Kidney (tissue), 14 donors: ENCODE results near the gene DCN. TPM values are rescaled to one million over a fixed set of nuclear protein-coding genes. Genes with fewer than 3 reads are reported as not detected.

Source experiments
- DNase-seq, 5 donors: peaks; one replicate each; pipeline ENCODE4 v3.0.0-alpha.2; 2013 to 2020
- FAIRE-seq: peaks from 2 replicates; lab custom pipeline; 2012; peaks lifted over from hg19 to GRCh38; lab: Jason Lieb, UNC
- H3K27ac ChIP-seq, 2 donors: one replicate each; pipeline ENCODE4 v1.7.0; 2013; ENCODE audit warnings: low read depth in 2 of 2, low read length in 2 of 2, inconsistent platforms in 1 of 2
- H3K27me3 ChIP-seq: one replicate; pipeline ENCODE4 v1.7.1; 2013; ENCODE audit warnings: low read length, inconsistent platforms; ENCODE audit not compliant: control insufficient read depth, insufficient read depth
- H3K36me3 ChIP-seq, 3 donors: one replicate each; pipeline versions ENCODE4 v1.7.0 to v1.7.1; 2013; ENCODE audit warnings: low read length in 3 of 3, control low read depth in 1 of 3, inconsistent platforms in 1 of 3; ENCODE audit not compliant: insufficient read depth in 3 of 3, control insufficient read depth in 2 of 3
- H3K4me1 ChIP-seq, 3 donors: one replicate each; pipeline versions ENCODE4 v1.7.0 to v1.7.1; 2013; ENCODE audit warnings: low read length in 3 of 3, inconsistent platforms in 1 of 3, low read depth in 1 of 3; ENCODE audit not compliant: control insufficient read depth in 2 of 3, insufficient read depth in 2 of 3
- H3K4me3 ChIP-seq, 3 donors: one replicate each; pipeline versions ENCODE4 v1.7.0 to v1.8.1; 2013; ENCODE audit warnings: low read length in 3 of 3, control low read depth in 1 of 3, inconsistent platforms in 1 of 3
- H3K9ac ChIP-seq, 3 donors: one replicate each; pipeline versions ENCODE4 v1.7.0 to v1.7.1; 2013; ENCODE audit warnings: low read length in 3 of 3, control low read depth in 1 of 3, inconsistent platforms in 1 of 3
- H3K9me3 ChIP-seq, 3 donors: one replicate each; pipeline versions ENCODE4 v1.7.0 to v1.7.1; 2013; ENCODE audit warnings: low read length in 3 of 3, control low read depth in 1 of 3, inconsistent platforms in 1 of 3; ENCODE audit not compliant: control insufficient read depth in 2 of 3, insufficient read depth in 1 of 3
- CTCF ChIP-seq: IDR thresholded peaks from 3 replicates; pipeline ENCODE4 v1.5.1; 2012; ENCODE audit warnings: mild to moderate bottlenecking, moderate library complexity, borderline replicate concordance; ENCODE audit not compliant: insufficient read depth; ENCODE audit errors: extremely low read depth
- intact Hi-C: fragments of 100-400 bp; cut with DNase I; formaldehyde crosslinking; loops from one replicate; pipeline ENCODE4 v1.11.1; 2022
- polyA plus RNA-seq: library from polyadenylated mRNA; stranded (reverse); fragments of 350-450 nt; fragmentation: Illumina TruSeq; extraction: RNeasy Lipid Tissue Mini Kit (QIAGEN cat#74804); gene quantifications from one replicate; pipeline ENCODE4 v1.2.3, GENCODE V29; 2014; ENCODE audit warnings: low read depth, low replicate concordance; ENCODE audit not compliant: insufficient read depth
- total RNA-seq: library from RNA; stranded (reverse); fragmentation: NEBNext Ultra II Directional; extraction: Animal tissue kit (Norgen Biotek cat#: 25700); gene quantifications from one replicate; pipeline ENCODE4 v1.2.1, GENCODE V29; 2021
- donor health status: control.
- donor health status: control.
- donor health status: control.
- donor health status: control.
- donor health status: control.
- donor health status: DM: yes; HTN: yes; CAD: no.
- donor health status: Normal renal cell carcinoma (clear cell type).

DCN gene
- total and polyA plus RNA-seq, 2 donors from 2014 or later: 239 to 317 TPM

GRCh38 chr12:91140026-91140931 lies 42.3 kb downstream of the DCN start:
- intact Hi-C loops: no loop called here
- no peak for FAIRE-seq

GRCh38 chr12:91139286-91139685 lies 43.3 kb downstream of the DCN start:
- no peaks in the 10 kb centered on the region for H3K9me3 ChIP-seq
- DNase-seq (peak in 1 of 5 donors; percentile 36), FAIRE-seq (no peak)
- TF ChIP-seq CTCF: no peak
- H3K27me3 ChIP-seq: no peaks in the 10 kb centered on the region
- H3K36me3 ChIP-seq: no peaks in the 10 kb centered on the region
- H3K27ac ChIP-seq: peak overlapping the region in 1 of 2 donors; percentile 26
- H3K4me1 ChIP-seq: peaks cover 0 to 2% (median 0%) of the 10 kb centered on the region in 3 donors
- H3K4me3 ChIP-seq: no peak overlapping the region
- intact Hi-C loops: no loop called here
- no peak overlapping the region for H3K9ac ChIP-seq

More at GRCh38 chr12:91140026-91140931, 42.3 kb downstream of the DCN start:
- TF ChIP-seq CTCF: no peak
- H3K9me3 ChIP-seq: no peaks in the 10 kb centered on the region
- H3K27ac ChIP-seq: peak overlapping the region in 1 of 2 donors; percentile 20
- H3K27me3 ChIP-seq: no peaks in the 10 kb centered on the region
- no peak overlapping the region for H3K4me3 ChIP-seq
- H3K9ac ChIP-seq: no peak overlapping the region
- no peaks in the 10 kb centered on the region for H3K36me3 ChIP-seq
- H3K4me1 ChIP-seq: peaks cover 0 to 2% (median 0%) of the 10 kb centered on the region in 3 donors
- peak in 2 of 5 donors; percentile 36 to 72 for DNase-seq

- H3K4me1 ChIP-seq: peaks cover 0 to 2% (median 0%) of the 10 kb centered on the region in 3 donors
- no peaks in the 10 kb centered on the region for H3K27me3 ChIP-seq
- H3K27ac ChIP-seq: no peak overlapping the region
- no peaks in the 10 kb centered on the region for H3K9me3 ChIP-seq
- H3K36me3 ChIP-seq: no peaks in the 10 kb centered on the region
- intact Hi-C loops: no loop called here
- TF ChIP-seq CTCF: no peak
- no peak overlapping the region for H3K4me3 ChIP-seq
- FAIRE-seq (no peak), DNase-seq (peak in 1 of 5 donors; percentile 19)
- no peak overlapping the region for H3K9ac ChIP-seq
Observed at GRCh38 chr12:91138337-91138920, 44.2 kb downstream of the DCN start.
